ENCODE results near the gene CRABP2.

- TF ChIP-seq CTCF (IDR thresholded peaks at IDR 0.05) (no peak), POLR2AphosphoS5 (IDR thresholded peaks at IDR 0.05; ENCODE audit: low read depth, low read length) (no peak)
Observed at GRCh38 chr1:156738407-156738806, 33.0 kb upstream of the CRABP2 start.

Data from Panc1 (cell line).